ENCODE data around the gene MCF2L. TPM values are rescaled to one million over a fixed set of nuclear protein-coding genes. Genes with fewer than 3 reads are reported as not detected.

The MCF2L gene
- total RNA-seq, 1 donor from 2014 or later = 16.5 TPM

GRCh38 chr13:113145911-113146598 lies 177.0 kb downstream of the MCF2L start:
- TF ChIP-seq CTCF (IDR thresholded peaks at IDR 0.05; ENCODE audit: unreplicated experiment) = no peak
- DNase-seq (ENCODE audit: low spot score) = no peak
- Mint-ChIP-seq H3K27ac (ENCODE audit: unreplicated experiment) (no peak overlapping the region), H3K4me3 (ENCODE audit: unreplicated experiment) (no peak overlapping the region), H3K27me3 (ENCODE audit: unreplicated experiment) (peaks cover 2% of the 10 kb centered on the region), H3K36me3 (ENCODE audit: low read depth, unreplicated experiment) (no peaks in the 10 kb centered on the region), H3K4me1 (ENCODE audit: unreplicated experiment) (no peaks in the 10 kb centered on the region), H3K9me3 (ENCODE audit: unreplicated experiment) (no peaks in the 10 kb centered on the region)

DNA sequence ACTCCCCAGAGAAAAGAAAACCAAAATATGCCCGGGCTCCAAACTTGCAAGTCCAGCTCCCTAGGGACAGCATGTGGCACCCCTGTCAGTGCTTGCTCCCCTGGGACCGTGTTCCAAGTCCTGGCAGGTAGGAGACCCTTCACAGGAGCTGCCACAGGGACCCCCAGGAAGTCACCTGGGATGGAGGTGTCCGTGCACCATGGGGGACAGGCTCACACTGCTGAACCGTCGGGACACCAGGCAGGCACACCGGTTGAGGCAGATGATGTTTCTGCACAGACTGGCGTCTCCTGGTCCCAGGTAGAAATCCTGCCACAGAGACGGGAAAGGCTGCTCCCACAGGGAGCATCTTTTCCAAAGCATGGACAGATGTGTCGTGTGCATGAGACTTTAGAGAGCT lies 177.7 kb downstream of the MCF2L start:
- no peak for DNase-seq (ENCODE audit: low spot score)
- TF ChIP-seq CTCF (IDR thresholded peaks at IDR 0.05; ENCODE audit: unreplicated experiment) = no peak
- Mint-ChIP-seq H3K9me3 (ENCODE audit: unreplicated experiment) (no peaks in the 10 kb centered on the region), H3K27ac (ENCODE audit: unreplicated experiment) (no peak overlapping the region), H3K4me3 (ENCODE audit: unreplicated experiment) (no peak overlapping the region), H3K36me3 (ENCODE audit: low read depth, unreplicated experiment) (no peaks in the 10 kb centered on the region), H3K4me1 (ENCODE audit: unreplicated experiment) (no peaks in the 10 kb centered on the region), H3K27me3 (ENCODE audit: unreplicated experiment) (peaks cover 7% of the 10 kb centered on the region)

DNA sequence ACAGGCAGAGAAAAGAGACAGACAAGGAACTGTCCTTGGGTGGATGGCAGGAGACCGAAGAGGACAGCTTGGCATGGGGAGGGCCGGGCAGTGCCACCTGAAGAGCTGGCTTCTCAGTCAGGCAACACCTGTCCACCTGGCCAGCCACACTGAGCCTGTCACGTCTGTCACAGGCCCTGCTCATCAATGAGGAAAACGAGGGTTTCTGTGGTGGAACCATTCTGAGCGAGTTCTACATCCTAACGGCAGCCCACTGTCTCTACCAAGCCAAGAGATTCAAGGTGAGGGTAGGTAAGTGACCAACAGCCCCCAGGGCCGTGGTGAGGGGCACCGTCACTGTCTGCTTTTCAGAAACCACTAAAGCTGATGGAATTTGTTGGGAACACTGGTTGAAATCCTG lies 178.2 kb downstream of the MCF2L start:
- no peak for TF ChIP-seq CTCF (IDR thresholded peaks at IDR 0.05; ENCODE audit: unreplicated experiment)
- peaks cover 10% of the 10 kb centered on the region for H3K27me3 Mint-ChIP-seq (ENCODE audit: unreplicated experiment)
- no peak for DNase-seq (ENCODE audit: low spot score)
- no peak overlapping the region for H3K4me3 Mint-ChIP-seq (ENCODE audit: unreplicated experiment)
- H3K4me1 Mint-ChIP-seq (ENCODE audit: unreplicated experiment) = no peaks in the 10 kb centered on the region
- peaks cover under 1% of the 10 kb centered on the region for H3K36me3 Mint-ChIP-seq (ENCODE audit: low read depth, unreplicated experiment)
- H3K27ac Mint-ChIP-seq (ENCODE audit: unreplicated experiment) = no peak overlapping the region
- H3K9me3 Mint-ChIP-seq (ENCODE audit: unreplicated experiment) = no peaks in the 10 kb centered on the region

DNA sequence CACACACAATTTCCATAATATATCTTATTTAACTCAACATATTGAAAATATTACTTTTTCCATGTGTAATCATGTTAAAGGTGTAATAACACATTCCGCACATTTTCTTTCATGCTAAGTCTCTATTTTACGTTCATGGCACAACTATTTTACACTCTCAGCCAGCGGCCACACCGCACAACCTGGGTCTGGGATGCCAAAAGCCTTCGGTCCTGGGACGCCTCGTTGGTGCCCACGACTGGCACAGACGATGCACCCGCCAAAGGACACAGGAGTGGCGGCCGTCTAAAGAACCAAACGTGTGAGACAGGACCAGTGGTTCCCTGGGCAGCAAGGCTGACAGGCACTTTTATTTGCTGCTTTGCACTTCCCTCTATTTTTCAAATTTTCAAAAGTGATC lies 179.4 kb downstream of the MCF2L start:
- H3K27ac Mint-ChIP-seq (ENCODE audit: unreplicated experiment) = no peak overlapping the region
- no peaks in the 10 kb centered on the region for H3K9me3 Mint-ChIP-seq (ENCODE audit: unreplicated experiment)
- H3K36me3 Mint-ChIP-seq (ENCODE audit: low read depth, unreplicated experiment) = peaks cover 7% of the 10 kb centered on the region
- TF ChIP-seq CTCF (IDR thresholded peaks at IDR 0.05; ENCODE audit: unreplicated experiment) = no peak
- no peak overlapping the region for H3K4me3 Mint-ChIP-seq (ENCODE audit: unreplicated experiment)
- H3K4me1 Mint-ChIP-seq (ENCODE audit: unreplicated experiment) = peaks cover 3% of the 10 kb centered on the region
- DNase-seq (ENCODE audit: low spot score) = no peak
- peaks cover 16% of the 10 kb centered on the region for H3K27me3 Mint-ChIP-seq (ENCODE audit: unreplicated experiment)

GRCh38 chr13:113148940-113149503 lies 180.0 kb downstream of the MCF2L start:
- no peak overlapping the region for H3K27ac Mint-ChIP-seq (ENCODE audit: unreplicated experiment)

More at GRCh38 chr13:113148940-113149503, 180.0 kb downstream of the MCF2L start:
- peaks cover 3% of the 10 kb centered on the region for H3K4me1 Mint-ChIP-seq (ENCODE audit: unreplicated experiment)
- peaks cover 7% of the 10 kb centered on the region for H3K36me3 Mint-ChIP-seq (ENCODE audit: low read depth, unreplicated experiment)
- H3K27me3 Mint-ChIP-seq (ENCODE audit: unreplicated experiment) = peaks cover 16% of the 10 kb centered on the region
- no peak for DNase-seq (ENCODE audit: low spot score)
- H3K9me3 Mint-ChIP-seq (ENCODE audit: unreplicated experiment) = no peaks in the 10 kb centered on the region
- TF ChIP-seq CTCF (IDR thresholded peaks at IDR 0.05; ENCODE audit: unreplicated experiment) = no peak
- H3K4me3 Mint-ChIP-seq (ENCODE audit: unreplicated experiment) = no peak overlapping the region
